Common myeloid progenitor, CD34-positive (primary cell): Measurements from ENCODE around the gene MPIG6B.

Source experiments
- CTCF ChIA-PET: fragments of 350-600 bp; sonication (Branson Sonifier 250); formaldehyde crosslinking; loops from one replicate; lab custom pipeline; 2021; ENCODE audit warnings: antibody characterized with exemption; lab: Charles Lee
- POLR2A ChIA-PET: fragments of 350-600 bp; sonication (Branson Sonifier 250); formaldehyde crosslinking; loops from one replicate; lab custom pipeline; 2021; ENCODE audit warnings: antibody characterized with exemption; lab: Charles Lee
- DNase-seq, 3 donors: peaks; one replicate each; pipeline versions ENCODE4 v3.0.0 to v3.0.0-alpha.2; 2013
- H3K27ac ChIP-seq, 2 experiments: 1 replicate in 1 of 2; 2 replicates in 1 of 2; pipeline ENCODE4 v1.7.0; 2013; ENCODE audit warnings: inconsistent platforms in 2 of 2, low read length in 2 of 2, mild to moderate bottlenecking in 2 of 2, low read depth in 1 of 2, moderate library complexity in 1 of 2; ENCODE audit not compliant: severe bottlenecking in 2 of 2, insufficient read depth in 1 of 2, poor library complexity in 1 of 2
- H3K27me3 ChIP-seq, 5 experiments: replicated peaks in 2 of 5; 1 replicate in 3 of 5; 2 replicates in 2 of 5; pipeline versions ENCODE4 v1.6.1 to v1.7.0; 2013; ENCODE audit warnings: low read length in 4 of 5, mild to moderate bottlenecking in 2 of 5, moderate library complexity in 2 of 5, inconsistent platforms in 1 of 5; ENCODE audit not compliant: insufficient read depth in 5 of 5, control insufficient read depth in 4 of 5
- H3K36me3 ChIP-seq, 4 experiments: 1 replicate in 2 of 4; 2 replicates in 2 of 4; pipeline versions ENCODE4 v1.6.1 to v1.7.0; 2013; ENCODE audit warnings: low read length in 3 of 4, control low read depth in 1 of 4, mild to moderate bottlenecking in 1 of 4; ENCODE audit not compliant: control insufficient read depth in 4 of 4, insufficient read depth in 4 of 4
- H3K4me1 ChIP-seq, 4 experiments: 1 replicate in 3 of 4; 2 replicates in 1 of 4; pipeline versions ENCODE4 v1.6.1 to v1.7.1; 2013; ENCODE audit warnings: low read length in 3 of 4, mild to moderate bottlenecking in 3 of 4, control low read depth in 1 of 4, inconsistent platforms in 1 of 4, moderate library complexity in 1 of 4; ENCODE audit not compliant: control insufficient read depth in 4 of 4, insufficient read depth in 4 of 4; ENCODE audit errors: control extremely low read depth in 1 of 4
- H3K4me3 ChIP-seq, 7 experiments: 1 replicate in 4 of 7; 2 replicates in 3 of 7; pipeline versions ENCODE4 v1.5.1 to v1.7.0; 2013; ENCODE audit warnings: mild to moderate bottlenecking in 7 of 7, low read length in 6 of 7, moderate library complexity in 6 of 7, inconsistent platforms in 2 of 7, low read depth in 2 of 7, control low read depth in 1 of 7; ENCODE audit not compliant: insufficient read depth in 4 of 7, control insufficient read depth in 1 of 7; ENCODE audit errors: extremely low read depth in 1 of 7
- H3K9me3 ChIP-seq, 5 experiments: 1 replicate in 4 of 5; 2 replicates in 1 of 5; pipeline versions ENCODE4 v1.6.1 to v1.7.1; 2013; ENCODE audit warnings: low read length in 4 of 5, mild to moderate bottlenecking in 2 of 5, inconsistent platforms in 1 of 5, low read depth in 1 of 5, moderate library complexity in 1 of 5; ENCODE audit not compliant: control insufficient read depth in 4 of 5, insufficient read depth in 2 of 5; ENCODE audit errors: control extremely low read depth in 1 of 5
- WGBS: methylation state at CpG from one replicate; pipeline ENCODE4 v1.1.5; 2013; ENCODE audit not compliant: insufficient coverage; 5-methylcytosine and 5-hydroxymethylcytosine counted together

Gene MPIG6B

GRCh38 chr6:31771992-31772358, 48.8 kb downstream of the MPIG6B start:
- ChIA-PET CTCF (interaction anchor here (1.2 to 13.2 kb wide), 6 partner anchors 14 to 82 kb away, joined by 3 to 268 read pairs (median 10); partner anchors contain the start of genes CLIC1, DDAH2, LY6G6D and MPIG6B), POLR2A (interaction anchor here (0.7 to 1.3 kb wide), 3 partner anchors 34 to 67 kb away, joined by 3 to 6 read pairs (median 4); partner anchors contain the start of gene DDAH2)
- WGBS, result 100% methylated on average over 2 of the region's 4 CpGs
- peak in 2 of 3 donors; percentile 39 to 47 for DNase-seq
- H3K4me3 ChIP-seq, result no peak overlapping the region
- peaks cover 2 to 37% (median 21%) of the 10 kb centered on the region in 4 experiments for H3K4me1 ChIP-seq
- H3K9me3 ChIP-seq, result no peaks in the 10 kb centered on the region
- H3K36me3 ChIP-seq, result no peaks in the 10 kb centered on the region
- H3K27ac ChIP-seq, result no peak overlapping the region
- no peaks in the 10 kb centered on the region for H3K27me3 ChIP-seq

GRCh38 chr6:31775184-31775583, 52.0 kb downstream of the MPIG6B start:
- CTCF ChIA-PET, result interaction anchor here (0.9 to 13.2 kb wide), 7 partner anchors 16 to 94 kb away, joined by 3 to 268 read pairs (median 4); partner anchors contain the start of genes CLIC1, DDAH2, MPIG6B and MSH5
- H3K4me1 ChIP-seq, result peaks cover 0 to 37% (median 20%) of the 10 kb centered on the region in 4 experiments
- no peak overlapping the region for H3K27ac ChIP-seq
- POLR2A ChIA-PET, result no interaction called here
- no peaks in the 10 kb centered on the region for H3K9me3 ChIP-seq
- H3K4me3 ChIP-seq, result no peak overlapping the region
- peaks cover 2 to 24% (median 19%) of the 10 kb centered on the region in 4 experiments for H3K36me3 ChIP-seq
- DNase-seq, result no peak
- no peaks in the 10 kb centered on the region for H3K27me3 ChIP-seq
- WGBS, result 97% methylated on average over 3 of the region's 4 CpGs

GRCh38 chr6:31775633-31776484, 52.7 kb downstream of the MPIG6B start:
- ChIA-PET CTCF (interaction anchor here (1.0 to 13.2 kb wide), 7 partner anchors 11 to 95 kb away, joined by 3 to 268 read pairs (median 5); partner anchors contain the start of genes CLIC1, DDAH2, MPIG6B and MSH5), POLR2A (interaction anchor here (0.6 to 1.0 kb wide), 2 partner anchors 38 to 40 kb away, joined by 3 read pairs; partner anchors contain the start of gene CLIC1)
- Histone ChIP-seq H3K27me3 (no peaks in the 10 kb centered on the region), H3K27ac (peak overlapping the region in 1 of 2 experiments; percentile 70), H3K36me3 (peaks cover 2 to 31% (median 25%) of the 10 kb centered on the region in 4 experiments), H3K4me3 (no peak overlapping the region), H3K4me1 (peaks cover 0 to 37% (median 20%) of the 10 kb centered on the region in 4 experiments), H3K9me3 (no peaks in the 10 kb centered on the region)
- 92% methylated on average over 31 of the region's 32 CpGs for WGBS
- no peak for DNase-seq
